Adipose tissue (tissue), 3 donors: ENCODE data around the gene MYO15A. TPM values are rescaled to one million over a fixed set of nuclear protein-coding genes. Genes with fewer than 3 reads are reported as not detected.

Experiments
- H3K27ac ChIP-seq: one replicate; pipeline ENCODE4 v1.5.1; 2013; ENCODE audit warnings: low read depth, low read length
- WGBS, 3 donors: extraction: QIAGEN DNeasy Blood & Tissue Kit; methylation state at CpG; one replicate each; pipeline ENCODE4 v1.1.7; 2013; 5-methylcytosine and 5-hydroxymethylcytosine counted together
- polyA plus RNA-seq, 3 donors: library from polyadenylated mRNA; stranded (reverse); fragments of 200-250 nt; gene quantifications; one replicate each; pipeline ENCODE4 v1.2.3, GENCODE V29; 2013
- donor health status: healthy with polysubstance abuse.
- donor health status: Bipolar disorder and iron deficiency.
- donor health status: healthy.

The MYO15A gene
- polyA plus RNA-seq, 3 donors = 0.45 to 0.86 (median 0.68) TPM

GRCh38 chr17:18121144-18121910 lies 12.8 kb downstream of the MYO15A start:
- WGBS, 3 donors = 87 to 89% (median 87%) methylated on average over 49 to 54 of the region's 54 CpGs
- no peak overlapping the region for H3K27ac ChIP-seq

GRCh38 chr17:18122990-18123753 lies 14.6 kb downstream of the MYO15A start:
- 80 to 87% (median 84%) methylated on average over 31 of the region's 31 CpGs for WGBS, 3 donors
- H3K27ac ChIP-seq = no peak overlapping the region

- WGBS, 3 donors = 70 to 73% (median 72%) methylated on average over 11 of the region's 11 CpGs
- no peak overlapping the region for H3K27ac ChIP-seq
Observed at GRCh38 chr17:18124345-18125126, 16.0 kb downstream of the MYO15A start.

- 45 to 79% (median 64%) methylated on average over 4 of the region's 4 CpGs for WGBS, 3 donors
- H3K27ac ChIP-seq = no peak overlapping the region
Observed at GRCh38 chr17:18129041-18129502, 20.5 kb downstream of the MYO15A start.

- H3K27ac ChIP-seq = no peak overlapping the region
- 88 to 93% (median 90%) methylated on average over 5 of the region's 5 CpGs for WGBS, 3 donors
Observed at GRCh38 chr17:18132711-18133110, 24.2 kb downstream of the MYO15A start.

GRCh38 chr17:18136357-18136756 lies 27.8 kb downstream of the MYO15A start:
- WGBS, 3 donors = 77 to 82% (median 78%) methylated on average over 18 to 19 of the region's 19 CpGs
- no peak overlapping the region for H3K27ac ChIP-seq

- H3K27ac ChIP-seq = no peak overlapping the region
- WGBS, 3 donors = 78 to 88% (median 85%) methylated on average over 8 of the region's 8 CpGs
Observed at GRCh38 chr17:18138065-18138749, 29.7 kb downstream of the MYO15A start.

GRCh38 chr17:18139092-18139491 lies 30.5 kb downstream of the MYO15A start:
- no peak overlapping the region for H3K27ac ChIP-seq
- 89 to 94% (median 91%) methylated on average over 2 of the region's 2 CpGs for WGBS, 3 donors

- WGBS, 3 donors = 62 to 82% (median 73%) methylated on average over 14 of the region's 14 CpGs
- H3K27ac ChIP-seq = no peak overlapping the region
Observed at GRCh38 chr17:18139498-18139897, 30.9 kb downstream of the MYO15A start.

GRCh38 chr17:18139949-18140348 lies 31.4 kb downstream of the MYO15A start:
- 63 to 68% (median 66%) methylated on average over 3 of the region's 3 CpGs for WGBS, 3 donors
- no peak overlapping the region for H3K27ac ChIP-seq

GRCh38 chr17:18140648-18141047 lies 32.1 kb downstream of the MYO15A start:
- H3K27ac ChIP-seq = no peak overlapping the region
- WGBS, 3 donors = 76 to 90% (median 87%) methylated on average over 3 of the region's 3 CpGs

- 27 to 34% (median 31%) methylated on average over 9 of the region's 9 CpGs for WGBS, 3 donors
Observed at GRCh38 chr17:18141210-18141803, 32.8 kb downstream of the MYO15A start.

GRCh38 chr17:18142417-18142816 lies 33.9 kb downstream of the MYO15A start:
- no peak overlapping the region for H3K27ac ChIP-seq
- 90 to 99% (median 93%) methylated on average over 3 of the region's 3 CpGs for WGBS, 3 donors

More at GRCh38 chr17:18141210-18141803, 32.8 kb downstream of the MYO15A start:
- no peak overlapping the region for H3K27ac ChIP-seq

- no peak overlapping the region for H3K27ac ChIP-seq
- WGBS, 3 donors = 55 to 81% (median 70%) methylated on average over 18 of the region's 18 CpGs
Observed at GRCh38 chr17:18143044-18143936, 34.7 kb downstream of the MYO15A start.

GRCh38 chr17:18144261-18144660 lies 35.7 kb downstream of the MYO15A start:
- WGBS, 3 donors = 67 to 90% (median 74%) methylated on average over 4 of the region's 4 CpGs

GRCh38 chr17:18144855-18145254 lies 36.3 kb downstream of the MYO15A start:
- WGBS, 3 donors = 86 to 92% (median 90%) methylated on average over 1 of the region's 1 CpG
- H3K27ac ChIP-seq = no peak overlapping the region

More at GRCh38 chr17:18144261-18144660, 35.7 kb downstream of the MYO15A start:
- H3K27ac ChIP-seq = no peak overlapping the region

GRCh38 chr17:18145811-18146210 lies 37.3 kb downstream of the MYO15A start:
- H3K27ac ChIP-seq = no peak overlapping the region
- 74 to 91% (median 87%) methylated on average over 13 of the region's 13 CpGs for WGBS, 3 donors
